Effector memory CD8-positive, alpha-beta T cell (primary cell): Measurements from ENCODE around the gene MAPKAPK3.

Experiments
- ATAC-seq: fragments of 150-1000 bp; cut with Tn5 transposase; replicated peaks from 2 replicates; pipeline ENCODE4 v1.10.0; 2021; ENCODE audit warnings: mild to moderate bottlenecking, moderate library complexity
- DNase-seq, 3 experiments: peaks; one replicate each; pipeline ENCODE4 v3.0.0; 2021
- H3K27ac Mint-ChIP-seq, 2 donors: one replicate each; pipeline ENCODE4 v1.8.0; 2022; ENCODE audit warnings: mild to moderate bottlenecking in 2 of 2, mixed read lengths in 2 of 2, moderate library complexity in 2 of 2
- H3K27me3 Mint-ChIP-seq, 2 donors: one replicate each; pipeline ENCODE4 v1.8.0; 2022; ENCODE audit warnings: mixed read lengths in 2 of 2
- H3K36me3 Mint-ChIP-seq: one replicate; pipeline ENCODE4 v1.8.0; 2022; ENCODE audit warnings: mild to moderate bottlenecking, moderate library complexity, mixed read lengths; ENCODE audit not compliant: insufficient read depth
- H3K4me1 Mint-ChIP-seq, 2 donors: one replicate each; pipeline ENCODE4 v1.8.0; 2022; ENCODE audit warnings: low read depth in 2 of 2, mixed read lengths in 2 of 2
- H3K4me3 Mint-ChIP-seq, 2 donors: one replicate each; pipeline ENCODE4 v1.8.0; 2022; ENCODE audit warnings: mild to moderate bottlenecking in 2 of 2, mixed read lengths in 2 of 2, moderate library complexity in 2 of 2
- H3K9me3 Mint-ChIP-seq, 2 donors: one replicate each; pipeline ENCODE4 v1.8.0; 2022; ENCODE audit warnings: mixed read lengths in 2 of 2

The MAPKAPK3 gene

DNA sequence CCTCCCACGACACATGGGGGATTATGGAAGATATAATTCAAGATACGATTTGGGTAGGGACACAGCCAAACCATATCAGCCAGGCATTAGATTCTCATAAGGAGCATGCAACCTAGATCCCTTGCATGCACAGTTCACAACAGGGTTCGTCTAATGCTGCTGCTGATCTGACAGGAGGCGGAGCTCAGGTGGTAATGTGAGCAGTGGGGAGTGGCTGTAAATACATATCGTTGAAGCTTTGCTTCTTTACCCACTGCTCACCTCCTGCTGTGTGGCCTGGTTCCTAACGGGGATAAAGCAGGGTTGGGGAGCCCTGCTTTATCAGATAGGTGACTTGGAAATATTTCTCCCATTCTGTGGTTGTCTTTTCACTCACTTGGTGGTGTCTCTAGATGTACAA, 72.6 kb downstream of the MAPKAPK3 start:
- no peaks in the 10 kb centered on the region for H3K9me3 Mint-ChIP-seq
- H3K27ac Mint-ChIP-seq = no peak overlapping the region
- ATAC-seq (no peak), DNase-seq (no peak)
- H3K27me3 Mint-ChIP-seq = peaks cover 6 to 11% of the 10 kb centered on the region in 2 donors
- H3K4me1 Mint-ChIP-seq = peaks cover 0 to 8% of the 10 kb centered on the region in 2 donors
- no peaks in the 10 kb centered on the region for H3K36me3 Mint-ChIP-seq
- no peak overlapping the region for H3K4me3 Mint-ChIP-seq

DNA sequence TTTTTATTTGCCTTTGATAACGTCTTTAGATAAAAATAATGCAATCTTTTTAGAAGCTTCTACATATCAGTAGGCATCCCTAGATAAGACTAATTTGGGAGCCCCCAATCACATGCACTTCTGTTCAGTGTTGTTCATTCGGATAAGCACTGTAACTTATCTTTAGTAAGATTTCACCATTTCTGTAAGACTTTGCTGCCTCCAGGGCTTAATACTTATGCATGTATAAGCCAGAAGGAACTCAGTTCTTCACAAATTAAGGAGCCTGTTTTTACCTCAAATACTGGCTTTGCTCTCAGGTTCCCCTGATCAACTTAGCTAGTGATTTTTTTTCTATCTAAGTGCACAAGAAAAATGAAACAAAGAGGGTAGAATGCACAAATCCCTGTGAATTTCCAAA, 78.1 kb downstream of the MAPKAPK3 start:
- Mint-ChIP-seq H3K4me3 (no peak overlapping the region), H3K27ac (no peak overlapping the region), H3K36me3 (no peaks in the 10 kb centered on the region), H3K4me1 (no peaks in the 10 kb centered on the region), H3K9me3 (no peaks in the 10 kb centered on the region), H3K27me3 (no peaks in the 10 kb centered on the region)
- DNase-seq (no peak), ATAC-seq (no peak)

- no peaks in the 10 kb centered on the region for H3K36me3 Mint-ChIP-seq
- no peaks in the 10 kb centered on the region for H3K4me1 Mint-ChIP-seq
- H3K4me3 Mint-ChIP-seq = no peak overlapping the region
- H3K27ac Mint-ChIP-seq = no peak overlapping the region
- peaks cover under 1 to 3% of the 10 kb centered on the region in 2 donors for H3K27me3 Mint-ChIP-seq
- DNase-seq = no peak
- no peaks in the 10 kb centered on the region for H3K9me3 Mint-ChIP-seq
- ATAC-seq = no peak
Measured at GRCh38 chr3:50696276-50696675, 79.3 kb downstream of the MAPKAPK3 start.

DNA sequence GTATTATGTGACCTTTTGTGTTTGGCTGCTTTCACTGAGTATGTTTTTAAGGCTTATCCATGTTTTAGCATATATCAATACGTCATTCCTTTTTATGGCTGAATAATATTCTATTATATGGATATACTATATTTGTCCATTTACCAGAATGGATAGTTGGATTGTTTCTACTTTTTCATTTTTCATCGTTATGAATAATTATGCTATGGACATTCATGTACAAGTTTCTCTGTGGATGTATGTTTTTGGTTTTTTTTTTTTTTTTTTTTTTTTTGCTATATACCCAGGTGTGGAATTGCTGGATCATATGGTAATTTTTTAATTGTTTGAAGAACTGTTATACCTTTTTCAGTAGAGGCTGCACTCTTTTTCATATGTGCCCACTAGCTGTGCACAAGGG, 81.3 kb downstream of the MAPKAPK3 start:
- H3K9me3 Mint-ChIP-seq = no peaks in the 10 kb centered on the region
- no peaks in the 10 kb centered on the region for H3K36me3 Mint-ChIP-seq
- H3K27ac Mint-ChIP-seq = no peak overlapping the region
- no peak overlapping the region for H3K4me3 Mint-ChIP-seq
- H3K27me3 Mint-ChIP-seq = peaks cover 19 to 23% of the 10 kb centered on the region in 2 donors
- no peak for ATAC-seq
- H3K4me1 Mint-ChIP-seq = peaks cover 0 to 6% of the 10 kb centered on the region in 2 donors
- no peak for DNase-seq
